ENCODE data around the gene ATP6V1E1. TPM values are rescaled to one million over a fixed set of nuclear protein-coding genes. Genes with fewer than 3 reads are reported as not detected.

The ATP6V1E1 gene
- total RNA-seq, 2 experiments from 2014 or later: 68.1 to 68.2 TPM

DNA sequence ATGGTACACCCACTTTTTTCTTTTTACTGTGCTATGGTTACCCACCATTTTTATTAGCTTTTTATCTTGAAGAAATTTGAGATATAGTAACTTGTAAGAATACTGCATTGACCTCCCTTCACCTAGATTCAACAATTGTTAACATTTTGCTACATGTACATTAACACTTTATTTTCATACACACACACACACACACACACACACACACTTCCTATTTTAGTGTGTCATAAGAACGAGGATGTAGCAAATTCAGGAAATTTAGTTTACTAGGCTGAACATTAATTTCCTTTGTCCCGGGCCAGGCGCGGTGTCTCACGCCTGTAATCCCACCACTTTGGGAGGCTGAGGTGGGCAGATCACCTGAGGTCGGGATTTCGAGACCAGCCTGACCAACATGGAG, 1.1 kb upstream of the ATP6V1E1 start:
- POLR2A ChIA-PET: interaction anchor here (1.2 kb wide), 1 partner anchor 9 kb away, joined by 4 read pairs; the partner anchor contains the start of gene BCL2L13
- intact Hi-C loops (cut with micrococcal nuclease): no loop called here
- CTCF ChIA-PET: interaction anchor here (1.4 kb wide), 1 partner anchor 446 kb away, joined by 4 read pairs; no protein-coding TSS in a partner anchor
- H3K27me3 Mint-ChIP-seq: no peaks in the 10 kb centered on the region
- TF ChIP-seq, protein P1, sequence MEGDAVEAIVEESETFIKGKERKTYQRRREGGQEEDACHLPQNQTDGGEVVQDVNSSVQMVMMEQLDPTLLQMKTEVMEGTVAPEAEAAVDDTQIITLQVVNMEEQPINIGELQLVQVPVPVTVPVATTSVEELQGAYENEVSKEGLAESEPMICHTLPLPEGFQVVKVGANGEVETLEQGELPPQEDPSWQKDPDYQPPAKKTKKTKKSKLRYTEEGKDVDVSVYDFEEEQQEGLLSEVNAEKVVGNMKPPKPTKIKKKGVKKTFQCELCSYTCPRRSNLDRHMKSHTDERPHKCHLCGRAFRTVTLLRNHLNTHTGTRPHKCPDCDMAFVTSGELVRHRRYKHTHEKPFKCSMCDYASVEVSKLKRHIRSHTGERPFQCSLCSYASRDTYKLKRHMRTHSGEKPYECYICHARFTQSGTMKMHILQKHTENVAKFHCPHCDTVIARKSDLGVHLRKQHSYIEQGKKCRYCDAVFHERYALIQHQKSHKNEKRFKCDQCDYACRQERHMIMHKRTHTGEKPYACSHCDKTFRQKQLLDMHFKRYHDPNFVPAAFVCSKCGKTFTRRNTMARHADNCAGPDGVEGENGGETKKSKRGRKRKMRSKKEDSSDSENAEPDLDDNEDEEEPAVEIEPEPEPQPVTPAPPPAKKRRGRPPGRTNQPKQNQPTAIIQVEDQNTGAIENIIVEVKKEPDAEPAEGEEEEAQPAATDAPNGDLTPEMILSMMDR (IDR thresholded peaks at IDR 0.05): no peak
- H3K27ac Mint-ChIP-seq: no peak overlapping the region
- peaks cover 10% of the 10 kb centered on the region for H3K4me1 Mint-ChIP-seq (ENCODE audit: low read depth)
- peak overlapping the region; percentile 97 for H3K4me3 Mint-ChIP-seq
- H3K9me3 Mint-ChIP-seq: no peaks in the 10 kb centered on the region
- no peak for DNase-seq
- H3K36me3 Mint-ChIP-seq (ENCODE audit: low read depth): peaks cover 11% of the 10 kb centered on the region
- no peak for ATAC-seq

DNA sequence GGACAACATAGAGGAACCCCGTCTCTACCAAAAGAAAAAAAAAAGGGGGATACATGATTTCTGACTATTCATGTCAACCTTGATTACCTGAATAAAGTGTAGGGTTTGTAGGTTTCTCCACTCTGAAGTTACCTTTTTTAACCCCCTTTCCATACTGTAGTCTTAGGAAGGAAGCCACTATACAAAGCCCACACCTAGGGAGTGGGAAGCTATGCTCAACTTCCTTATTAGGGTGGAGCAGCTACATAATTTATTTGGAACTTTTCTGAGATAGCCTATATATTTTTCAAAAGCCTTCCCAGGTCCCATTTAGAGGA, 582 bp upstream of the ATP6V1E1 start:
- H3K4me1 Mint-ChIP-seq (ENCODE audit: low read depth): peaks cover 11% of the 10 kb centered on the region
- POLR2A ChIA-PET: interaction anchor here (1.2 kb wide), 1 partner anchor 10 kb away, joined by 4 read pairs; the partner anchor contains the start of gene BCL2L13
- intact Hi-C loops (cut with micrococcal nuclease): no loop called here
- ATAC-seq (no peak), DNase-seq (no peak)
- H3K27ac Mint-ChIP-seq: peak overlapping the region; percentile 97
- CTCF ChIA-PET: interaction anchor here (1.4 kb wide), 1 partner anchor 447 kb away, joined by 4 read pairs; no protein-coding TSS in a partner anchor
- H3K4me3 Mint-ChIP-seq: peak overlapping the region; percentile 97
- TF ChIP-seq, protein P1 (IDR thresholded peaks at IDR 0.05): no peak
- H3K36me3 Mint-ChIP-seq (ENCODE audit: low read depth): peaks cover 11% of the 10 kb centered on the region
- H3K27me3 Mint-ChIP-seq: no peaks in the 10 kb centered on the region
- H3K9me3 Mint-ChIP-seq: no peaks in the 10 kb centered on the region

DNA sequence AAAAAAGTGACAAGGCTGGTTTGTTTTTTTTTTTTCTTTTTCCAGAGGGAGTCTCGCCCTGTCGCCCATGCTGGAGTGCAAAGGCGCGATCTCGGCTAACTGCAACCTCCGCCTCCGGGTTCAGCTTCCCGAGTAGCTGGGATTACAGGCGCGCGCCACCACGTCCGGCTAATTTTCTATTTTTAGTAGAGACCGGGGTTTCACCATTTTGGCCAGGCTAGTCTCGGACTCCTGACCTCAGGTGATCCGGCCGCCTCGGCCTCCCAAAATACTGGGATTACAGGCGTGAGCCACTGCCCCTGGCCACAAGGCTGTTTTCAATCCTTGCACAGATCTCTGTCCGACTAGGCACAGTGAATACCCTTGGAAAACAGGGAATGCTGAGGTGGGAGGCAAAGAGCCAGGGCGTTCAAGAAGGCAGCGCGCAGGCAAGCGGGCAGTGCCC, 566 bp downstream of the ATP6V1E1 start:
- TF ChIP-seq, protein P1 (IDR thresholded peaks at IDR 0.05): no peak
- CTCF ChIA-PET: interaction anchor here (1.4 kb wide), 1 partner anchor 448 kb away, joined by 4 read pairs; no protein-coding TSS in a partner anchor
- intact Hi-C loops (cut with micrococcal nuclease): no loop called here
- Mint-ChIP-seq H3K4me3 (peak overlapping the region; percentile 97), H3K27me3 (no peaks in the 10 kb centered on the region), H3K9me3 (no peaks in the 10 kb centered on the region), H3K27ac (peak overlapping the region; percentile 97), H3K36me3 (ENCODE audit: low read depth) (peaks cover 11% of the 10 kb centered on the region), H3K4me1 (ENCODE audit: low read depth) (peaks cover 19% of the 10 kb centered on the region)
- no peak for ATAC-seq
- POLR2A ChIA-PET: no interaction called here
- no peak for DNase-seq

DNA sequence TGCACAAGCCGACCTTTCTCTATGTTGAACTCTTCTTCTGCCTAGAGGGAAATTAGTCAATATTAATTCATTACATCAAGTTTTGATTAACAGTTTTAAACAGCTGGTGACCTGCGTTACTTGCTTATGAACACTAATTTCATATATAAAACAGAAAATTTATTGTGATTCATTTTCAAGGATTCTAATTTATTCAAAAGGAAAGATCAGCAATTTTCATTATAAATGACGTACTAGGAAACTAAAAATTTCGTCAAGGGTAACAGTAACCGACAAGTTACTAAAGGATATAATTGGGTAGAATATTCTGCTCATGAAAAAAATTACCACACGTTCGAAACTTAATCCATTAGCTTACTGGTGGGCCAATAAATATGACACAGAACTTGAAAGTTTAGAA, 15.3 kb downstream of the ATP6V1E1 start:
- no peaks in the 10 kb centered on the region for H3K27me3 Mint-ChIP-seq
- no peak overlapping the region for H3K4me3 Mint-ChIP-seq
- CTCF ChIA-PET: no interaction called here
- no peaks in the 10 kb centered on the region for H3K9me3 Mint-ChIP-seq
- no peaks in the 10 kb centered on the region for H3K4me1 Mint-ChIP-seq (ENCODE audit: low read depth)
- ATAC-seq (no peak), DNase-seq (no peak)
- TF ChIP-seq, protein P1 (IDR thresholded peaks at IDR 0.05): no peak
- H3K36me3 Mint-ChIP-seq (ENCODE audit: low read depth): peaks cover 17% of the 10 kb centered on the region
- POLR2A ChIA-PET: no interaction called here
- intact Hi-C loops (cut with micrococcal nuclease): no loop called here
- no peak overlapping the region for H3K27ac Mint-ChIP-seq

DNA sequence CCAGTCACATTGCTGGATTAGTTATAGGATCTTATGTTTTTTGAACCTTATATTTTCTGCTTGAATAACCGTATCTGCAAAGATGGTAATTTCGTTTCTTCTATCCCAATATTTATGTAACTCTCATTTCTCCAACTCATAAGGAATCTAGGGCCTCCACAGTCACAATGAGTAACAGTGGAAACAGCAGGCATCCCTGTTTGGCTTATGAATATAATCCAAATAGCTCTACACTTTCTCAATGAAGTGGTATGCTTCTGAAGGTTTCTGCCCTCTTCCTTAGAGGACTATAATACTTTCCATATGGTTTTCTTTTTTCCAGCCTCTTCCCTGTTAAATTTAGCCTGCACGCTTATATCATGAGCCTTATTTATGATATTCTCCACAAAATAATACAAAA, 16.5 kb downstream of the ATP6V1E1 start:
- Mint-ChIP-seq H3K36me3 (ENCODE audit: low read depth) (peaks cover 17% of the 10 kb centered on the region), H3K27me3 (no peaks in the 10 kb centered on the region), H3K27ac (no peak overlapping the region), H3K9me3 (no peaks in the 10 kb centered on the region), H3K4me3 (no peak overlapping the region), H3K4me1 (ENCODE audit: low read depth) (no peaks in the 10 kb centered on the region)
- intact Hi-C loops (cut with micrococcal nuclease): no loop called here
- TF ChIP-seq, protein P1 (IDR thresholded peaks at IDR 0.05): no peak
- POLR2A ChIA-PET: no interaction called here
- DNase-seq (no peak), ATAC-seq (no peak)
- CTCF ChIA-PET: no interaction called here
